GM23338 (cell line): Measurements from ENCODE around the gene TMC3. TPM values are rescaled to one million over a fixed set of nuclear protein-coding genes. Genes with fewer than 3 reads are reported as not detected.

Source experiments
- ATAC-seq: fragments of 200-7000 bp; cut with Tn5 transposase; 3 replicates; pipeline ENCODE4 v1.9.1; 2020
- DNase-seq: peaks from one replicate; pipeline ENCODE4 v3.0.0-alpha.2; 2015; ENCODE audit warnings: low spot score
- H2AFZ ChIP-seq: fragments of 200-600 bp; sonication (generic); 2 replicates; pipeline ENCODE4 v1.8.0; 2016; ENCODE audit warnings: antibody characterized with exemption, mild to moderate bottlenecking, moderate library complexity
- H3F3A ChIP-seq: fragments of 200-600 bp; sonication (generic); replicated peaks from 2 replicates; pipeline ENCODE4 v1.8.0; 2017; ENCODE audit warnings: antibody characterized with exemption, mixed run types, low read depth
- H3K27ac ChIP-seq: fragments of 200-600 bp; sonication (generic); 2 replicates; pipeline ENCODE4 v1.6.1; 2016; ENCODE audit warnings: low read depth
- H3K27me3 ChIP-seq: fragments of 200-600 bp; sonication (generic); 2 replicates; pipeline ENCODE4 v1.8.0; 2016; ENCODE audit warnings: mild to moderate bottlenecking, mixed run types, moderate library complexity; ENCODE audit not compliant: insufficient read depth
- H3K36me3 ChIP-seq: fragments of 200-600 bp; sonication (generic); 2 replicates; pipeline ENCODE4 v1.8.0; 2016; ENCODE audit warnings: mild to moderate bottlenecking; ENCODE audit not compliant: insufficient read depth
- H3K4me1 ChIP-seq: fragments of 200-600 bp; sonication (generic); 2 replicates; pipeline ENCODE4 v1.8.0; 2016; ENCODE audit warnings: mild to moderate bottlenecking, moderate library complexity; ENCODE audit not compliant: insufficient read depth
- H3K4me2 ChIP-seq: fragments of 200-600 bp; sonication (generic); 2 replicates; pipeline ENCODE4 v1.7.1; 2017; ENCODE audit warnings: mixed run types
- H3K4me3 ChIP-seq: fragments of 200-600 bp; sonication (generic); 2 replicates; pipeline ENCODE4 v1.6.1; 2016; ENCODE audit warnings: mixed run types
- H3K79me2 ChIP-seq: fragments of 200-600 bp; sonication (generic); replicated peaks from 2 replicates; pipeline ENCODE4 v1.8.0; 2017; ENCODE audit warnings: mild to moderate bottlenecking; ENCODE audit not compliant: insufficient read depth
- H3K9me2 ChIP-seq: fragments of 200-600 bp; sonication (generic); 2 replicates; pipeline ENCODE4 v1.8.0; 2017; ENCODE audit not compliant: insufficient read depth
- H4K20me1 ChIP-seq: fragments of 200-600 bp; sonication (generic); replicated peaks from 2 replicates; pipeline ENCODE4 v1.8.0; 2017; ENCODE audit warnings: mild to moderate bottlenecking; ENCODE audit not compliant: insufficient read depth
- H3K27ac Mint-ChIP-seq: 2 replicates; pipeline ENCODE4 v1.8.0; 2020; ENCODE audit warnings: inconsistent platforms, mild to moderate bottlenecking, moderate library complexity, mixed read lengths
- H3K27me3 Mint-ChIP-seq: 3 replicates; pipeline ENCODE4 v1.8.0; 2022; ENCODE audit warnings: low read depth, mild to moderate bottlenecking, moderate library complexity, mixed read lengths, inconsistent platforms; ENCODE audit not compliant: insufficient read depth, poor library complexity
- H3K36me3 Mint-ChIP-seq: 3 replicates; pipeline ENCODE4 v1.8.0; 2021; ENCODE audit warnings: low read depth, mild to moderate bottlenecking, inconsistent platforms, moderate library complexity, mixed read lengths
- H3K4me1 Mint-ChIP-seq: 3 replicates; pipeline ENCODE4 v1.8.0; 2020; ENCODE audit warnings: mild to moderate bottlenecking, inconsistent platforms, mixed read lengths
- H3K4me3 Mint-ChIP-seq: 3 replicates; pipeline ENCODE4 v1.8.0; 2021; ENCODE audit warnings: moderate library complexity, mild to moderate bottlenecking, inconsistent platforms, mixed read lengths
- H3K9me3 Mint-ChIP-seq: 3 replicates; pipeline ENCODE4 v1.8.0; 2020; ENCODE audit warnings: moderate library complexity, mild to moderate bottlenecking, inconsistent platforms, mixed read lengths
- EZH2 ChIP-seq: fragments of 200-600 bp; sonication (generic); IDR thresholded peaks from one replicate; pipeline ENCODE4 v1.8.0; 2017; ENCODE audit warnings: antibody characterized with exemption, mild to moderate bottlenecking, low read depth; ENCODE audit not compliant: unreplicated experiment
- ZNF114 ChIP-seq: fragments of 250-450 bp; sonication (Bioruptor Pico); IDR thresholded peaks from 2 replicates; pipeline ENCODE4 v1.5.0; 2020; ENCODE audit warnings: mild to moderate bottlenecking, moderate library complexity
- polyA plus RNA-seq: library from polyadenylated mRNA; unstranded; fragments of >200 nt; fragmentation: Nextera tagmentation; extraction: Ambion mirVana; gene quantifications from 2 replicates; pipeline ENCODE4 v1.2.1, GENCODE V29; 2016
- total RNA-seq: library from RNA; depleted of rRNA; stranded (reverse); fragments of >200 nt; shearing (Covaris generic); gene quantifications from 2 replicates; pipeline ENCODE4 v1.2.3, GENCODE V29; 2014
- TF ChIP-seq, protein P1 (sequence below): IDR thresholded peaks from one replicate; pipeline ENCODE4 v1.6.1; 2018; ENCODE audit warnings: antibody characterized with exemption; ENCODE audit not compliant: unreplicated experiment
- TF ChIP-seq, protein P2 (sequence below): fragments of 250-450 bp; sonication (Bioruptor Pico); IDR thresholded peaks from 2 replicates; pipeline ENCODE4 v1.5.0; 2020; ENCODE audit warnings: mild to moderate bottlenecking, moderate library complexity
- TF ChIP-seq, protein P3 (sequence below): IDR thresholded peaks from 2 replicates; pipeline ENCODE4 v1.6.1; 2016; ENCODE audit warnings: antibody characterized with exemption

The TMC3 gene
- total and polyA plus RNA-seq, 2 experiments from 2014 or later = 0.10 TPM; not detected in 1

DNA sequence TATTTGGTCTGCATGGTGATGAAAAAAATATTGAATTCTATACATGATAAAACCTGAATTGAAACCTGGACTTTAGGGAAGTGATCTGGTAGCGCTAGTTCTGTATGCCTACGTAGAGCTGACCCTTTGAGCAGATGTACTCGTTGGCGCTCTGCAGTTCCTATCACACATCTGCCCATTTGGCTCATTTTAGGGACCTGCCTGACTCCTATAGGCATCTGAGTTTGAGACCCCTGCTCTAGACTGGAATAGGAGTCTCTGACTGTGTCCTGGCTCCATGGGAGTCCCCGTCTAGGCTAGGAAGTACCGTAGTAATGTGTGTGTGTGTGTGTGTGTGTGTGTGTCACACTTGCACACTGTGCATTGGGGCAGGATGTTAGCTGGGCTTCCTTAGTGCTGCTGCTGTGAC lies 71.3 kb downstream of the TMC3 start:
- no peaks in the 10 kb centered on the region; the same call in 1 of the 2 replicates for H3K9me2 ChIP-seq
- no peaks in the 10 kb centered on the region for H3K9me3 Mint-ChIP-seq
- H3K4me1 ChIP-seq = peaks cover 15% of the 10 kb centered on the region; the same call in 1 of the 2 replicates
- no peaks in the 10 kb centered on the region for H3K79me2 ChIP-seq
- no peaks in the 10 kb centered on the region for H3K36me3 Mint-ChIP-seq
- H3K27me3 ChIP-seq = no peaks in the 10 kb centered on the region
- no peak overlapping the region; the same call in 1 of the 2 replicates for H3K27ac Mint-ChIP-seq
- no peak overlapping the region for H3K4me3 ChIP-seq
- no peak overlapping the region for H2AFZ ChIP-seq
- H3K27me3 Mint-ChIP-seq = peaks cover 14% of the 10 kb centered on the region
- H3F3A ChIP-seq = no peaks in the 10 kb centered on the region
- no peak overlapping the region for H3K27ac ChIP-seq
- no peak for TF ChIP-seq EZH2
- TF ChIP-seq, protein P1, sequence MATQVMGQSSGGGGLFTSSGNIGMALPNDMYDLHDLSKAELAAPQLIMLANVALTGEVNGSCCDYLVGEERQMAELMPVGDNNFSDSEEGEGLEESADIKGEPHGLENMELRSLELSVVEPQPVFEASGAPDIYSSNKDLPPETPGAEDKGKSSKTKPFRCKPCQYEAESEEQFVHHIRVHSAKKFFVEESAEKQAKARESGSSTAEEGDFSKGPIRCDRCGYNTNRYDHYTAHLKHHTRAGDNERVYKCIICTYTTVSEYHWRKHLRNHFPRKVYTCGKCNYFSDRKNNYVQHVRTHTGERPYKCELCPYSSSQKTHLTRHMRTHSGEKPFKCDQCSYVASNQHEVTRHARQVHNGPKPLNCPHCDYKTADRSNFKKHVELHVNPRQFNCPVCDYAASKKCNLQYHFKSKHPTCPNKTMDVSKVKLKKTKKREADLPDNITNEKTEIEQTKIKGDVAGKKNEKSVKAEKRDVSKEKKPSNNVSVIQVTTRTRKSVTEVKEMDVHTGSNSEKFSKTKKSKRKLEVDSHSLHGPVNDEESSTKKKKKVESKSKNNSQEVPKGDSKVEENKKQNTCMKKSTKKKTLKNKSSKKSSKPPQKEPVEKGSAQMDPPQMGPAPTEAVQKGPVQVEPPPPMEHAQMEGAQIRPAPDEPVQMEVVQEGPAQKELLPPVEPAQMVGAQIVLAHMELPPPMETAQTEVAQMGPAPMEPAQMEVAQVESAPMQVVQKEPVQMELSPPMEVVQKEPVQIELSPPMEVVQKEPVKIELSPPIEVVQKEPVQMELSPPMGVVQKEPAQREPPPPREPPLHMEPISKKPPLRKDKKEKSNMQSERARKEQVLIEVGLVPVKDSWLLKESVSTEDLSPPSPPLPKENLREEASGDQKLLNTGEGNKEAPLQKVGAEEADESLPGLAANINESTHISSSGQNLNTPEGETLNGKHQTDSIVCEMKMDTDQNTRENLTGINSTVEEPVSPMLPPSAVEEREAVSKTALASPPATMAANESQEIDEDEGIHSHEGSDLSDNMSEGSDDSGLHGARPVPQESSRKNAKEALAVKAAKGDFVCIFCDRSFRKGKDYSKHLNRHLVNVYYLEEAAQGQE = no peak
- no peak for TF ChIP-seq ZNF114 (CRISPR knock-in tag)
- TF ChIP-seq, protein P2, sequence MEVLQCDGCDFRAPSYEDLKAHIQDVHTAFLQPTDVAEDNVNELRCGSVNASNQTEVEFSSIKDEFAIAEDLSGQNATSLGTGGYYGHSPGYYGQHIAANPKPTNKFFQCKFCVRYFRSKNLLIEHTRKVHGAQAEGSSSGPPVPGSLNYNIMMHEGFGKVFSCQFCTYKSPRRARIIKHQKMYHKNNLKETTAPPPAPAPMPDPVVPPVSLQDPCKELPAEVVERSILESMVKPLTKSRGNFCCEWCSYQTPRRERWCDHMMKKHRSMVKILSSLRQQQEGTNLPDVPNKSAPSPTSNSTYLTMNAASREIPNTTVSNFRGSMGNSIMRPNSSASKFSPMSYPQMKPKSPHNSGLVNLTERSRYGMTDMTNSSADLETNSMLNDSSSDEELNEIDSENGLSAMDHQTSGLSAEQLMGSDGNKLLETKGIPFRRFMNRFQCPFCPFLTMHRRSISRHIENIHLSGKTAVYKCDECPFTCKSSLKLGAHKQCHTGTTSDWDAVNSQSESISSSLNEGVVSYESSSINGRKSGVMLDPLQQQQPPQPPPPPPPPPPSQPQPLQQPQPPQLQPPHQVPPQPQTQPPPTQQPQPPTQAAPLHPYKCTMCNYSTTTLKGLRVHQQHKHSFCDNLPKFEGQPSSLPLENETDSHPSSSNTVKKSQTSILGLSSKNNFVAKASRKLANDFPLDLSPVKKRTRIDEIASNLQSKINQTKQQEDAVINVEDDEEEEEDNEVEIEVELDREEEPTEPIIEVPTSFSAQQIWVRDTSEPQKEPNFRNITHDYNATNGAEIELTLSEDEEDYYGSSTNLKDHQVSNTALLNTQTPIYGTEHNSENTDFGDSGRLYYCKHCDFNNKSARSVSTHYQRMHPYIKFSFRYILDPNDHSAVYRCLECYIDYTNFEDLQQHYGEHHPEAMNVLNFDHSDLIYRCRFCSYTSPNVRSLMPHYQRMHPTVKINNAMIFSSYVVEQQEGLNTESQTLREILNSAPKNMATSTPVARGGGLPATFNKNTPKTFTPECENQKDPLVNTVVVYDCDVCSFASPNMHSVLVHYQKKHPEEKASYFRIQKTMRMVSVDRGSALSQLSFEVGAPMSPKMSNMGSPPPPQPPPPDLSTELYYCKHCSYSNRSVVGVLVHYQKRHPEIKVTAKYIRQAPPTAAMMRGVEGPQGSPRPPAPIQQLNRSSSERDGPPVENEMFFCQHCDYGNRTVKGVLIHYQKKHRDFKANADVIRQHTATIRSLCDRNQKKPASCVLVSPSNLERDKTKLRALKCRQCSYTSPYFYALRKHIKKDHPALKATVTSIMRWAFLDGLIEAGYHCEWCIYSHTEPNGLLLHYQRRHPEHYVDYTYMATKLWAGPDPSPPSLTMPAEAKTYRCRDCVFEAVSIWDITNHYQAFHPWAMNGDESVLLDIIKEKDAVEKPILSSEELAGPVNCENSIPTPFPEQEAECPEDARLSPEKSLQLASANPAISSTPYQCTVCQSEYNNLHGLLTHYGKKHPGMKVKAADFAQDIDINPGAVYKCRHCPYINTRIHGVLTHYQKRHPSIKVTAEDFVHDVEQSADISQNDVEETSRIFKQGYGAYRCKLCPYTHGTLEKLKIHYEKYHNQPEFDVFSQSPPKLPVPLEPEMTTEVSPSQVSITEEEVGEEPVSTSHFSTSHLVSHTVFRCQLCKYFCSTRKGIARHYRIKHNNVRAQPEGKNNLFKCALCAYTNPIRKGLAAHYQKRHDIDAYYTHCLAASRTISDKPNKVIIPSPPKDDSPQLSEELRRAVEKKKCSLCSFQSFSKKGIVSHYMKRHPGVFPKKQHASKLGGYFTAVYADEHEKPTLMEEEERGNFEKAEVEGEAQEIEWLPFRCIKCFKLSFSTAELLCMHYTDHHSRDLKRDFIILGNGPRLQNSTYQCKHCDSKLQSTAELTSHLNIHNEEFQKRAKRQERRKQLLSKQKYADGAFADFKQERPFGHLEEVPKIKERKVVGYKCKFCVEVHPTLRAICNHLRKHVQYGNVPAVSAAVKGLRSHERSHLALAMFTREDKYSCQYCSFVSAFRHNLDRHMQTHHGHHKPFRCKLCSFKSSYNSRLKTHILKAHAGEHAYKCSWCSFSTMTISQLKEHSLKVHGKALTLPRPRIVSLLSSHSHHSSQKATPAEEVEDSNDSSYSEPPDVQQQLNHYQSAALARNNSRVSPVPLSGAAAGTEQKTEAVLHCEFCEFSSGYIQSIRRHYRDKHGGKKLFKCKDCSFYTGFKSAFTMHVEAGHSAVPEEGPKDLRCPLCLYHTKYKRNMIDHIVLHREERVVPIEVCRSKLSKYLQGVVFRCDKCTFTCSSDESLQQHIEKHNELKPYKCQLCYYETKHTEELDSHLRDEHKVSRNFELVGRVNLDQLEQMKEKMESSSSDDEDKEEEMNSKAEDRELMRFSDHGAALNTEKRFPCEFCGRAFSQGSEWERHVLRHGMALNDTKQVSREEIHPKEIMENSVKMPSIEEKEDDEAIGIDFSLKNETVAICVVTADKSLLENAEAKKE (CRISPR knock-in tag) = no peak
- TF ChIP-seq, protein P3, sequence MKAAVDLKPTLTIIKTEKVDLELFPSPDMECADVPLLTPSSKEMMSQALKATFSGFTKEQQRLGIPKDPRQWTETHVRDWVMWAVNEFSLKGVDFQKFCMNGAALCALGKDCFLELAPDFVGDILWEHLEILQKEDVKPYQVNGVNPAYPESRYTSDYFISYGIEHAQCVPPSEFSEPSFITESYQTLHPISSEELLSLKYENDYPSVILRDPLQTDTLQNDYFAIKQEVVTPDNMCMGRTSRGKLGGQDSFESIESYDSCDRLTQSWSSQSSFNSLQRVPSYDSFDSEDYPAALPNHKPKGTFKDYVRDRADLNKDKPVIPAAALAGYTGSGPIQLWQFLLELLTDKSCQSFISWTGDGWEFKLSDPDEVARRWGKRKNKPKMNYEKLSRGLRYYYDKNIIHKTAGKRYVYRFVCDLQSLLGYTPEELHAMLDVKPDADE = no peak
- no peaks in the 10 kb centered on the region; the same call in 1 of the 2 replicates for H4K20me1 ChIP-seq
- ATAC-seq (no peak), DNase-seq (no peak)
- H3K36me3 ChIP-seq = no peaks in the 10 kb centered on the region
- H3K4me1 Mint-ChIP-seq = peaks cover 30% of the 10 kb centered on the region
- H3K4me2 ChIP-seq = no peak overlapping the region
- no peak overlapping the region for H3K4me3 Mint-ChIP-seq
